Fibroblast of villous mesenchyme (primary cell): Measurements from ENCODE around the gene MTERF1. TPM values are rescaled to one million over a fixed set of nuclear protein-coding genes. Genes with fewer than 3 reads are reported as not detected.

Source experiments
- DNase-seq: peaks from one replicate; pipeline ENCODE4 v3.0.0-alpha.2; 2010; ENCODE audit warnings: low read depth
- H3K4me3 ChIP-seq: 2 replicates; pipeline ENCODE4 v1.5.1; 2011; ENCODE audit warnings: low read depth, mild to moderate bottlenecking, low read length
- total RNA-seq: library from RNA; depleted of rRNA; stranded (reverse); fragments of >200 nt; gene quantifications from 2 replicates; pipeline ENCODE4 v1.2.3, GENCODE V29; 2012
- TF ChIP-seq, protein P1 (sequence below): IDR thresholded peaks from 2 replicates; pipeline ENCODE4 v1.5.1; 2012; ENCODE audit warnings: low read depth, mild to moderate bottlenecking, low read length; ENCODE audit not compliant: insufficient read depth

The MTERF1 gene
- total RNA-seq, 1 donor, result 13.4 TPM

DNA sequence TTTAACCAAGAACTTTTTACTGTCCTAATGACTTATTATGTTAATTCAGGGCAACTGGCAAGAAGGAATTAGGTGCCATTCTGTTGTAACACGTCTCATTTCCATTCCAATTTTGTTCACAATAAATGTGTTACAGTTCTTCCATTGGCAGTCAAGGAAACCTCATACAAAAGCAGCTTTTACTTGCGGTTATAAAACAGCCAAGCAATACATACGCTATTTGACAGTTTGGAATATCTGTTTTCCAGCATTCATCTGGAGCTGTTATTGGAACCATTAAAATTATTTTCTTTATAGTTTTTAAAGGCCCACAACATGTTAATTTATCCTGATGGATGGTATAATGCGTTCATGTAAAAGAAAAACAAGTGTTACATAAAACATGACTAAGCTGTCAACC lies 33.3 kb downstream of the MTERF1 start:
- no peak for DNase-seq
- H3K4me3 ChIP-seq, result no peak overlapping the region
- TF ChIP-seq, protein P1, sequence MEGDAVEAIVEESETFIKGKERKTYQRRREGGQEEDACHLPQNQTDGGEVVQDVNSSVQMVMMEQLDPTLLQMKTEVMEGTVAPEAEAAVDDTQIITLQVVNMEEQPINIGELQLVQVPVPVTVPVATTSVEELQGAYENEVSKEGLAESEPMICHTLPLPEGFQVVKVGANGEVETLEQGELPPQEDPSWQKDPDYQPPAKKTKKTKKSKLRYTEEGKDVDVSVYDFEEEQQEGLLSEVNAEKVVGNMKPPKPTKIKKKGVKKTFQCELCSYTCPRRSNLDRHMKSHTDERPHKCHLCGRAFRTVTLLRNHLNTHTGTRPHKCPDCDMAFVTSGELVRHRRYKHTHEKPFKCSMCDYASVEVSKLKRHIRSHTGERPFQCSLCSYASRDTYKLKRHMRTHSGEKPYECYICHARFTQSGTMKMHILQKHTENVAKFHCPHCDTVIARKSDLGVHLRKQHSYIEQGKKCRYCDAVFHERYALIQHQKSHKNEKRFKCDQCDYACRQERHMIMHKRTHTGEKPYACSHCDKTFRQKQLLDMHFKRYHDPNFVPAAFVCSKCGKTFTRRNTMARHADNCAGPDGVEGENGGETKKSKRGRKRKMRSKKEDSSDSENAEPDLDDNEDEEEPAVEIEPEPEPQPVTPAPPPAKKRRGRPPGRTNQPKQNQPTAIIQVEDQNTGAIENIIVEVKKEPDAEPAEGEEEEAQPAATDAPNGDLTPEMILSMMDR, result no peak

DNA sequence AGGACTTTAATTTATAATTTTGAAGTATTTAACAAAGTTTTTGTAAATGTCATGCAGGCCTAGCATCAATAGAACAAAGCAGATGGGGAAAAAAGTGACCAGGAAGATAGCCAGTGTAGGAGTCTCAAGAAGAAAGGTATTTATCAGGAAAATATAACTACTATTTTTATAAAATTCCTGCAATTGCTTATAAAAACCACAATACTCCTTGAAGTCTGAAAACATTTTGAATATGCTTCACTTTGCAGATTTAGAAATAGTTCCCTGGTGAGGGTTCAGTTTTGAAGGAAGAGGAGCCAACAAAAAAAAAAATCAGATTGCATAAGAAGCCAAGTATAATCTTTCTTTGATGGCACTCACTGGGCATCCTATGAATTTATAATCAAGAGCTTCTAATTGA lies 34.1 kb downstream of the MTERF1 start:
- no peak overlapping the region for H3K4me3 ChIP-seq
- DNase-seq, result no peak
- TF ChIP-seq, protein P1, result no peak

DNA sequence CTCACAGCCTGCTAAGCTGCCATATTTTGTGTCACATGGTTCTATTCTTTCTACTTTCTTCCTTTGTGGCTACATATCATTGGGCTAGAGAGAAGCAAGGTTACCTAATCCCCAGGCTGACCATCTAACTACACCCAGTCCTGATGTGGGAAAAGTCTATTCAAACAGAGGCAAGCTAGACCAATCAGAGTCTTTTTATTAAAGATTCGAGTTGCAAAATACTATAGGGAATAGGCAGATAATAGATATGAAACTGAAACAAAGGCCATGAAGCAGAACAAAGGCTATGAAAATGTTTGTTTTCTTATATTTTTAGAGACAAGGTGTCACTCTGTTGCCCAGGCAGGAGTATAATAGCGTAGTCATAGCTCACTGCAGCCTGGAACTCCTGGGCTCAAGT lies 36.7 kb downstream of the MTERF1 start:
- TF ChIP-seq, protein P1, result no peak
- no peak for DNase-seq
- no peak overlapping the region for H3K4me3 ChIP-seq

DNA sequence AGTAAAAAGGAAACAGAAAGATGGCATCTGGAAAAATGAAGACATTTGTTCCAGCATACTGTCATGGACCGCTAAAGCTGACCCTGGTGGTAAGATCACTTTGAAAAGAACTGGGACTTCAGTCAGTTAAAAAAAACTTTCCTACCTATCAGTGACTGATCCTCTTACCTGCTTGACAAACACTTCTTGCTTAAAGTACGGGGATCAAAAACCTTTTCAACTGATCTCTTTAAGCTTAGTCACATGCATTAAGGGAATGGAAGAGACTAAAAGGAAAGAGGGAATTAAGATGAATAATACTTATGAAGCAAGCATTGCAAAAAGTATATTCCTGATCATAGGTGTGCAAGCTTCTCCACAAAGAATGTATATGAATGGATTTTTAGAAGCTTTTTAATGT lies 42.1 kb downstream of the MTERF1 start:
- TF ChIP-seq, protein P1, result no peak

DNA sequence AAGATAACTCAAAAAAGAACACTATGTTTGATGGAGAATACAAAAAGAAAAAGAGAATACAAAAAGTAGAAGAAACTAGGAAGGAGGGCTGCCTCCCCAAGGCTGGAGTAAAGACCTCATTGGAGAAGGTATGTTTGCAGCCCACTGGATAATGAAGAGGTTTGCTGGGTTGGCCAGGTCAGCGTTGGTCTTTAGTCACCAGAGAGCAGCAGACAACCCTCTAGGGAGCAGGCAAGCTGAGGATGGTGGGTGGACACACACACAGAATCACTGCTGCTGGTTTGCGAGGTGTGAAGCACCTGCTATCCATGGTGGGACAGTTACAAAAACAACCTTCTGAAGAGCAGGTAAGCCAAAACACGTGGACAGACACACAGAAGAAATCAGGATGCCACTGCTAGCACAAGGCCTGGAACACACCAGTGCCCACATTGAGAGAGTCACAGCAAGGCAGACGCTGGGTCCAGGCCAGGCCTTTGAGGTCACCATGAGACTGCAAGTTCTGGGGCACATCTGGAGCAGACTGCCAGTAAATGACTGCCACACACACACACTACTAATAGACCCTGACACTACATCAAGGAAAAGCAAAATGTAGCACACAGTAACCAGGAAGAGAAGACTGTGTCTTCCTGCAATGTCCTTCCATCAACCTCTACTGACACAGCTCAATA lies 43.0 kb downstream of the MTERF1 start:
- H3K4me3 ChIP-seq, result no peak overlapping the region
- TF ChIP-seq, protein P1, result no peak
- no peak for DNase-seq

More for the DNA sequence above, 42.1 kb downstream of the MTERF1 start:
- no peak overlapping the region for H3K4me3 ChIP-seq
- no peak for DNase-seq

DNA sequence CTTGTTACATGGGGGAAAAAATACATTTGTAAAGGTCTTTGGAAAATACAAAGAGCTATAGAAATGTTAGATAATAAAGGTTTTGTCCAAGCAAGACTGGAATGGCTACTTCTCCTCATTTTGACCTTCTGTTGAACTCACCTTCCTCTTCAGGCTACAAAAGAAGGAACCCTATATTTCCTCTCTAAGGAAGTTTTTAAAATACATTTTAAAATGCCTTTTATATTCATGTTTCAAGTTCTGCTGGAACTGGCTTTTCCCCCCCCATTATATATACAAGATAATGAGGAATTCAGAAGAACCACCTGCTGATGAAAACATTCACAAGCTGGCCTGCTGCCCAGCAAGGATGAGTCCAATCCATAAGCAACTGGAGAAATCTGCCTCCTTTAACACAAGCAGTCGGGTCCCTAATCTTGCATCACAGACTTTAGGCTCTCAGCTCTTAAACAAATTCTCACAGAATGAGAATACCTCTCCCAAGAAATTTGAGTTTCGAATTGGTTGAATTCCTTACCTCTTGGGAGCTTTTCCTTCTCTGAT lies 44.6 kb downstream of the MTERF1 start:
- TF ChIP-seq, protein P1, result no peak
- no peak overlapping the region for H3K4me3 ChIP-seq
- DNase-seq, result no peak
